Activated CD8-positive, alpha-beta memory T cell treated with anti-CD3 and anti-CD28 coated beads for 48 hours (primary cell): ENCODE measurements around the gene PPP1R3D.
A peak's percentile ranks its signal among the peaks of the same experiment; 100 is the strongest.
"Not testable (repeated sequence)": the region's sequence is repeated elsewhere in the genome, so short reads cannot be mapped to it uniquely, and the experiment has no call there.

ENCODE experiments used
- DNase-seq, 3 experiments: peaks; one replicate each; pipeline ENCODE4 v3.0.0-alpha.2; 2020; ENCODE audit warnings: low read depth in 2 of 3, low spot score in 2 of 3

PPP1R3D gene, protein sequence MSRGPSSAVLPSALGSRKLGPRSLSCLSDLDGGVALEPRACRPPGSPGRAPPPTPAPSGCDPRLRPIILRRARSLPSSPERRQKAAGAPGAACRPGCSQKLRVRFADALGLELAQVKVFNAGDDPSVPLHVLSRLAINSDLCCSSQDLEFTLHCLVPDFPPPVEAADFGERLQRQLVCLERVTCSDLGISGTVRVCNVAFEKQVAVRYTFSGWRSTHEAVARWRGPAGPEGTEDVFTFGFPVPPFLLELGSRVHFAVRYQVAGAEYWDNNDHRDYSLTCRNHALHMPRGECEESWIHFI

DNA sequence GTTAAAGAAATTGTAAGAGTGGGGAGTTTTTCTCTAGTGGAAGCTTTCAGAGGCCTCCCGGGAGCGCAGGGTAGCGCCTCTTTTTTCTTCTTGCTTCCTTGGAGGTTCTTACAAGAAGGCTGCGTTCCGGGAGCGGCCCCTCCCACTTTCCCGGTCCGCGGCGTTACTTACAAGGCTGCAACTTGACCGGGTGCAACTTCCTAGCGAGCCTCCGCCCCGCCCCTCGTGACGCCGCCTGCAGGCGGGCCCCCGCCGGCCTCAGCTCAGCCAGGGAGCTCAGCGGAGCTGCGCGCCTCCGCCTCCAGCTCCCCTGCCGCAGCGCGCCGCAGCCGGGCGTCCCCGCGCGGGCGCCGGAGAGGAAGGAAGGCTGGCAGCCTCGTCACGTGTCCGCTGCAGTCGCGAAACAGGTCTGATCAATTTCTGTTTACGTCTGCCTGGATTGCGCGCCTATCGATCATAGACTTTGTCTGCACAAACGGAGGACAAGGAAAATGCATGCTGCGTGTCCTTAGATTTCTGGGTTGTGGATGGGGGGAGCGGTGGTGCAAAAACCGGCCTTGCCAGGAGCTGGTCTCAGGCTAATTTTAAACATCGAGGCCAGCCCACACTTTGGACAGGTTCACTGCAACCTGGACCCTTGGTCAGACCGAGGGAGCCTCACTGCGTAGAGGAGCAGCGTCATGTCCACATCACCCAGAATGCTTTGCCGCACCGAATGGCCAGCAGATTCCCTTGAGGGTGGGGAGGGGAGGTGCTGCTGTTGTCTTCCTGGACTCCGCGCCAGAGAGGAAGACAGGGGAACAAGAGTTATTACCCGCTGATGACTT, at the start of gene PPP1R3D, which contains the start of gene FAM217B:
TSS of gene PPP1R3D (minus strand) at position 177 of the 827 bp plus-strand sequence. CDS start 374 bp downstream, outside the sequence.
TSS of gene FAM217B (plus strand) at position 261 of the 827 bp plus-strand sequence. CDS start 3,555 bp downstream, outside the sequence.
- DNase-seq, result peak; percentile 72 to 88 (median 76)

DNA sequence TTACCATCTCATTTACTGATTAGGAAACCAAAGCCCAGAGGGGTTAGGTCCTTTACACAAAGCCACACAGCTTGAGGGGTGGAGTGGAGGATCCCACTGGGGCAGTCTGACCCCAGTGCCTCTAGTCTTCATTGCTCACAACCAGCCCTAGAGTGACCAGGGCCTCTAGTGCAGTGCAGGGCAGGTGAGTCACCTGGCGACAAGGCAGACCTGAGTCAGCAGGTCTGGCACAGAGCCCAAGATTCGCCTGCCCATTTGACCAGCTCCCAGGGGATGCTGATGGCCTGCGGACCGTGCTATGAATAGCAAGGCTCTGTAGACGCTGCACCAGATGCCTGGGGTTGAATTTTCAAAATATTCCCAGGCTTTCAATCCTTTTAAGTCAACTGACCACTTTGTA, 48.0 kb upstream of the PPP1R3D start:
- DNase-seq, result no peak

DNA sequence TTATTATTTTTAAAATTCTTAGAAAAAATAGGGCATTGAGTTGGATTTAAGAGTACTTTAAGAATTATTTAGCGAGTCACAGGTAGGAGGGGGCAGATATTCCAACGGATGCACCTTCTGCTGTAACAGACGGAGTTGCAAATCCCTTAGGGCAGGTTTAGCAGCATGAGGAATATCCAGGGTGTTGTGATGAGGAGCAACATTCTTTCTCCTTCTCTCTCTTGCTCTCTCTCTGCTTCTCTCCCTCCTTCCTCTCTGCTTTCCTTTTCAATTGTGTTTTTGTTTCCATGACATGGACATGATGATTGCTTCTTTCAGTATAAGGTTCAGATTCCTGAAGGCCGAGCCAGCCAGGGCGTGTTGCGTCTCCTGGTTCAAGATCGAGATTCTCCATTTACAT, 47.0 kb upstream of the PPP1R3D start:
- DNase-seq, result no peak

DNA sequence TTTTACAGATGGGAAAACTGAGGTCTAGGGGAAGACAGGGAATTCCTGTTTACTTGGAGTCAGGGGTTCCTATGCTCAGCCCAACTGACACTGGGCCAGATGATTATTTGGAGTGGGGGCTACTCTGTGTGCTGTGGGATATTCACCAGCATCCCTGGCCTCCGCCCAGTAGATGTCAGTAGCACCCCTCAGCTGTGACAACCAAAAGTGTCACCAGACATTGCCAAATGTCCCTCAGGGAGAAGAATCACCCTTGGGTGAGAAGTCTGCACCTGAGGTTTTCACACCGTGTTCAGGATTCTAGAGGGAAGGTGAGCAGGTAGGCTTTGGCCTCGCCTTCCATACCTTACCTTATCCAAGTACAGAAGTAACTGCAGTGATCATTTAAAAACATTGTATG, 45.8 kb upstream of the PPP1R3D start:
- DNase-seq, result no peak

DNA sequence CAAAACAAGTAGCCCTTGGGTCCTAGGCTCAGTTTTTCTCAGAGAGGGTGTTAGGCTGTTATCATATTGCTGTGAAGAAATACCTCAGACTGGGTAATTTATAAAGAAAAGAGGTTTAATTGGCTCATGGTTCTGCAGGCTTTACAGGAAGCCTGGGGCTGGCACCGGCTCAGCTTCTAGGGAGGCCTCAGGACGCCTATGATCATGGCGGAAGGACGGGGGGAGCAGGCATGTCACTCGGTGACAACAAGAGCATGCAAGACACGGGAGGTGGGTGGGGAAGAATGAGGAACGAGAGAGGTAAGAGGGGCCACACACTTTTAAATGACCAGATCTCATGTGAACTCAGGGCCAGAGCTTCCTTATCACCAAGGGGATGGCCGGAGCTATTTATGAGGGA, 45.1 kb upstream of the PPP1R3D start:
- DNase-seq, result no peak

DNA sequence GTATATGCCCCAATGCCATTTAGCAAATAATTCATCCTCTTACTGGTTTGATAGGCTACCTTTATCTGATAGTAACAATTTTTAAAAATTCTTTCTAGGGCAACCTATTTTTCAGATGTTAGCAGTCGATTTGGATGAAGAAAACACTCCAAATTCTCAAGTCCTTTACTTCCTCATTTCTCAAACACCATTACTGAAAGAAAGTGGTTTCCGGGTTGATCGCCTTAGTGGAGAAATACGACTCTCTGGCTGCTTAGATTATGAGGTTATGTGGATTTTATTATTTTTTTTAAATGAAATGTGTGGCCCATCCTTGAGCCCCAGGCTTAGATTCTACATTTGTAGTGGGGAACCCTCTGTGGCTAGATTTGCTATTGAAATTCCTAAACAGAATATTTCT, 44.4 kb upstream of the PPP1R3D start:
- no peak for DNase-seq

DNA sequence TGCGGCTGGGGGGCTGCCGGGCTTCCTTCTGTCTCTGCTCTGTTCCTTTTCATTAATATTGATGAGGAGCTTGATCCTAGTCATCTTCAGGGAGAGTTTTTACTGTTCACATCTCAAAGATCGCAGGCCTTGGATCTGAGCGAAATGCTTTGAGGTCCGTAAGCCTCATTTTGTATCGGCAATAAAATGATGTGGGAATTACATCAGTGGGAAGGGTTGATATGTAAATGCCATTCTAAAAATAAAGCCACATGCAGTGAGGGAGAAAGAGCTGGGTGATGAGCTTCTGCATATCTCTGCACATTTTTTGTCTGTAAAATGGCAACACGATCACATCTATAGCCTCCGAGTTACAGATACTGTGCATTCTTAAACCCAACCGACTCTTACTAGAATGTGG, 43.0 kb upstream of the PPP1R3D start:
- DNase-seq, result no peak

DNA sequence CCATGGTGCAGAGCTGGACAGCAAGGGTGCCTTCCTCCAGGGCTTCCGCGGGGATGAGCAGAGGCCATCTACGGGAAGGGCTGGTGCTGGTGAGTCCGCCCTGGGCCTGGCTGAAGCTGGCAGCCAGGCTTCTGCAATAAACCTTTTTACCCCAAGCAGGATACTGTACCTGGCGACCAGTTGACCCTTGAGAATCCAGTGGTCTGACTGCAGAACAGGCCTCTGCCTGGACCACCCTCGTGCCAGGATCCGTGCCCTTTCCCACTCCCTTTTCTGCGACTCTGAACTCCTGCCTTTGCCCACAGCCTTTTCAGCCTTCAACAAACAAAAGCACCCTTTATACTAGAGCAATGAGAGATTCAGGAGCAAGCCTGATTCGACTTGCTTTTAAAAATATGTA, 37.0 kb upstream of the PPP1R3D start:
- DNase-seq, result no peak

DNA sequence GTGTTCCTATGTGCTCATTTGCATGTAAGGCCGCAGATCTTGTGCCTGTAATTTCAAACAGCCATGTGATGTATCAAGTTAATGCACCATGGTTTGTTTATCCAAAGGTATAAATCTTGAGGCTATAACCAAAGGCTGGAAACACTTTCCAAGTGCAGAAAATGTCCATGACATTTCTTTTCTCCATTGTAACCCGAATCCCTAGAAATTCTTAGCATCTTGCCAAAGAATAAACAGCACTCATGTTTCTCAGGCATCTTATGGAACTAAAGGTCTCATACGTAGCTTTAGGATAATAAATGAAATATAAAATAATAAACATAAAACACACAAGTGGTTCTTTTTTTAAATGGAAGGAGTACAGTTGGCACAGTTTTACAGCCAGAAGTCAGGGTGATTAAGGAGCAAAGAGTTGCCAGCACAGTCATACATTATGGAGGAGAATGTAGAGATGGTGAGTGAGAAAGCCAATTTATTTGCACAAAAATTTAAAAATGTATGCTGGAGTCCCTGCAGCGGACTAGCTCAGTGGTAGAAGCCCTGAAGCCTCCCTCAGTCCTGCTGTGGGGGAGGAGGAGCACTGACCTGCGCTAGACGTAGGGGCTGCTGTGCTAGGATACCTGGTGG, 36.2 kb upstream of the PPP1R3D start:
- no peak for DNase-seq

DNA sequence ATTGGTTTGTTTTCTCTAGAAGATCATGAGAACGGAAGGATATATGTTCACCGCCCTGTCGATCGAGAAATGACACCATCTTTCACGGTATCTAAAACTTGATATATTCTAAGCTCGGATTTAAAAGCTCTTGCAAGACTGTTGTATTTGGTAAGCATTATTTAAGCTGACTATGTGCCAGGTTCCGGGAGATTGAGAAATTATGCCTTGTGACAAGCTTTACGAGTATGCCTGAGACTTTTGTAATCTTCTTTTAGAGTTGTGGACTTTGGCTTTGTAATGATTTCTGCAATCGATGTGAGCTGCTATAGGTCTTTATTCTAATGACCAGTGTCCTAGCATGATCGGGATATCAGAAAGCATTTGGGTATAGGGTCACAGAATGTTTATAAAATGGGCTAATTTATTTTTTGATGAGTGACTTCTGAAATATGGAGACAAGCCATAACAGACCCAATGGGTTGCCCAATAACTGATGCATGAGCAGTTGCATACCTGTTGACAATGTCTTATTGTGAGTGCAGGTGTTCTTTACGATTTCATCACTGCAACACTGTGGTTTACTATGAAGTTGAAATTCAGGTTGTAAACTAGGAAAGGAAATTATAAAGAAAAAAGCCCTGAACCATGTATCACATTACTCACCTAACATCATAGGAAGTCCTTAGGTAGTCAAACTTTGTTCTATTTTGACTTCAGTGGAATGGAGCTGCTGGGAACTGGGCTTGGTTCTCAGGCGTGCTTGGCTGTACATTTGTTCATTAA, 32.1 kb upstream of the PPP1R3D start:
- no peak for DNase-seq

DNA sequence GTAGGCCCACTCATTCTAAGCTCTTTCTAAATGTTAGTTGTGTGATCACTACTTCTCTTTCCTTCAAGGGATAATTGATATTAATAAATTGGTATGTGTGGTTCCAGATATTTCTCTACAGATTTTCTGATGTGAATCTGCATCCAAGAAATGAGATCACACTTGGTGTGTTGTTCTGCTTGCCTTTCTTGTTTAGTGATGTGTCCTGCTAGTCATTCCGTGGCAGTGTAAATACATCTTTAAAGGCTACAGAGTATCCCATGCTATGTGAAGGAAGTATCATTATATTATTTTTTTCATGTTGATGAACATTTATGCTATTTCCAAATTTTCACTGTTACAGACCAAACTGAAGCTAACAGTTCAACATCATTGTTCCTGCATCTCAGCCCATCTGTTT, 31.3 kb upstream of the PPP1R3D start:
- DNase-seq, result no peak

DNA sequence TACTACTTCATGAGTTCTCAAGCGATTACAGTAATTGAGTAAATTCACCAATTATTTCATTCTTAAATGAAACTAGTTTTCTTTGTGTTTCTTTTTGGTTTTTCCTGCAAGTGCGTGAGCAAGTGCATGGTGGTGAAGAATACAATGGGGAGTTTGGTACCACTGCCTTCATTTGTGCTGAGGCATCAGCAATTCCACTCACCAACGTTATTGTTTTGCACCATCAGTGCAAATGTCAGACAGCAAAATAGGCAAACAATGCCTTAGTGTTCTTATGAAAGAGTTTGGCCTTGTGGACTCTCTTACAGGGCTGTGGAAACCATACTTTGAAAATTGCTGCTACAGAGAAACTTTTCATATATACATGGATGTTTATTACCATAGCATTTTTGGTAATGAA, 26.3 kb upstream of the PPP1R3D start:
- no peak for DNase-seq

DNA sequence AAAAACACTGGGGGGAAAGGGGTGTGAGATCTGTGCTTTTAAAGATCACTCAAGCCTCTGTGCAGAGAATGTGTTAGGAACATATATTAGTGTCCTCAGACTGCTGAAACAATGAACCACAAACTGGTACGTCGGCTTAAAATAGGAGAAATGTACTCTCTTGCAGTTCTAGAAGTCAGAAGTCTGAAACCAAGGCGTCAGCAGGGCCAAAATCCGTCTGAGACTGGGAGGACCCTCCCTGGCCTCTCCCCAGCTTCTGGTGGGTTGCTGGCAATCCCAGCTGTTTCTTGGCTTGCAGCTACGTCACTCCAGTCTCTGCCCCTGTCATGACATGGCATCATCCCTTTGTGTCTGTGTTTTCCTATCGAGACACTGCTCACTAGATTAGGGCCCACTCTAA, 22.1 kb upstream of the PPP1R3D start:
- DNase-seq, result no peak

DNA sequence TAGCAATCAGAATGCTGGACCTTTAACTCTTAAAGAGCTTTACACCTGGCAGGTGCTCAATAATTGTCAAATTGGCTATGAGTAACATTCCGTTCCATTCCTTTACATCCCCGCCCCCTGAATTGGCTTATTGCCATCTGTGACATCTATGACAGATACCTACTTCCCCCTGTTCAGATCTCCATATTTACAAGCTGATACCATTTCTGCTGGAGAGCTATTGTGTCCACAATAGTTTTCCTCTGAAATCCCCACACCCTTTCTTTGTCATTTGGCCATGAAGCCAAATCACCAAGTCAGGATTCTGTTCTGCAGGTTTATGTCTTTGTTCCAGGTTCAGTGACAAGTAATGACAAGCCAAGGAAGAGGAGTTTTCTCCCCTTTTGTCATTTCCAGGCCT, 21.3 kb upstream of the PPP1R3D start:
- DNase-seq, result no peak

DNA sequence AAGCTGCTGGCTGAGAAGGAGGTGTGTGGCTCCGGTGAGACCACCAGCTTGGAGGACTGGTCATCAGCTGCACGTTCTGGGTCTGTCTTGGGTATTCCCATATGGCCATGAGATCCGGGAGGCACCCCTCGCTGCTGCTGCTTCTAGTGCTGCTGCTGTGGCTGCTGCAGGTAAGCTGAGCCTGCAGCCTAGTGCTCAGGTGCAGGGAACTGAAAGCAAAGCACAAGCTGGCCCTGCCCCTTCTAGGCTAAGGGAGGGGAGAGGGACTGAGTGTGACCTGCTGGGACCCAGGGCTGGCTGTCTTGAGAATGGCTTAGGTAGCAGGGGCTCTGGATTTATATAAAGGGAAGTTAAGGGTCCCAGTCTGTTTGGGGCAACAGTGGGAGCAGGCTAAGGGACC, 18.5 kb upstream of the PPP1R3D start:
- no peak for DNase-seq

DNA sequence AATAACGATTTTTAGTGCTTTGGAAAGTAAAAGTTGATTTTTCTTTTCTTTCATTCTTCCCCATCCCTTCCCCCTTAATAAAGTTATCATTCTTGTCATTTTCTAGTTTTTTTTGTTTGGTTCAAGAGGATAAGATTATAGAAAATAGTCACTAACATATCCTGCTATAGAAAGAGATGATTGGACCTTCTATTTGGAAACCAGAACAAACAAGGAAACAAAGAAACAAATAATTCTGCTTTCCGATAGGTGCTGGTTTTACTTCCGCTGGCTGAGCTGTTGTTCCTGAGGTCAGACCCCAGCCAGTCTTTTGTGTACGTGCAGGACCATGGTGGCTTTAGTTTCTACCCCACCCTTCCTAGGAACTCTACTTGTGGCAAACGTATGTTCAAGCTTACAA, 18.0 kb upstream of the PPP1R3D start, which contains the start of gene CDH26:
TSS of gene CDH26 (plus strand) at position 301 of the 400 bp plus-strand sequence. CDS start 304 bp downstream, outside the sequence.
- DNase-seq, result no peak

DNA sequence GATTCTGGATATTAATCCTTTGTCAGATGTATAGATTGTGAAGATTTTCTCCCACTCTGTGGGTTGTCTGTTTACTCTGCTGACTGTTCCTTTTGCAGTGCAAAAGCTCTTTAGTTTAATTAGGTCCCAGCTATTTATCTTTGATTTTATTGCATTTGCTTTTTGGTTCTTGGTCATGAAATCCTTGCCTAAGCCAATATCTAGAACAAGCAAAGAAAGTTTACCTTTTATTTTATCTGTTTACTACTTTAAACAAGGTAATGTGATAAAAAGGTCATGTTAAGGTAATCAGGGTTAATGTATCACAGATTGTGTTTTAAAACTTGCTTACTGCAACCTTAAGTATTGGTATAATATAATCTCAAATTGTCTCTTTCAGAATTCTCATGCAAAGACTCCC, 17.5 kb upstream of the PPP1R3D start:
- not testable (repeated sequence) for DNase-seq

DNA sequence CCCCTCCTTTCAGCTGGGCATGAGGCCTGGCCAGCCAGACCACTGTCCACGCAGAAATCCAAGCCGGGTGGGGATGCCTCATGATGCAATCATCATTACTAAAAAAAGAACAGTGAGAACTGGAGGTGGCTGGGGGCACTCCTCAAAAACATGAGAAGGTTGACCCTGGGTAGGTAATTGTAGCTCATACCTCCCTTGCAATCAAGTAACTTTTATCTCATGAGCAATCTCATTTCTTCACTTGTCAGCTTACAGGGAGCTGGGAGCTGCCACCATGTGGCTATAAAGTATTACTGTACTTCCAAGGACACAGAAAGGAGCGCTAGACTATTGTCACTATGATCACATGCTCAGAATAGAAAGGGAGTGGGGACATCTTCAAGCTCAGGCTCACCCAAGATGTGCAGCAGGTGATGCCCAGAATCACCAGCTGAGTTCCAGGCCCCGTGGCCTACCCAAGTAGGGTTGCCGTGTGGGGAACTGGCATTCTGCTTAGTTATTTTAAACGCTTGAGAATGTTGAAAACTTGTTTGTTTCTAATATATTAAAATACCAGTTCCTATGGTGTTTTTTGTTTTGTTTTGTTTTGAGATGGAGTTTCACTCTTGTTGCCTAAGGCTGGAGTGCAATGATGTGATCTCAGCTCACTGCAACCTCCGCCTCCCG, 15.2 kb upstream of the PPP1R3D start:
- no peak for DNase-seq

DNA sequence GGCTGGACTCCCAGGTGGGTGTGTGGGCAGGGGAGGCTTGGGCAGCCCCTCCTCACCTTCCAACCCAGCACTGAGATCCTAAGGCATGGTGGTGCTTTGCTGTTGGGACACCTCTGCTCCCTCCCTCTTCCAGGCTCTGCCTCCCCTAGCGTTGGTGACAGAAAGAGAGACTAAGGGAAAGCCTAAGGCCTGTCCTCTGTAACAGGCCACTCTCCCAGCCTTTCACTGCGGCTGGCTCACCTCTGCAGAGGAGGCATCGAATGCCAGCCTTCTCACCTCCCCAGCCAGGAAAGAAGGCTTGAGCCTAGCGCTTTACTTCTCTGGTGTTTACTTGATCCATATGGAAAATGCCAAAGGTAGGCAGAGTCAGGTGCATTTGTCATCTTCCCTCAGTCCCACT, 14.6 kb upstream of the PPP1R3D start:
- no peak for DNase-seq

DNA sequence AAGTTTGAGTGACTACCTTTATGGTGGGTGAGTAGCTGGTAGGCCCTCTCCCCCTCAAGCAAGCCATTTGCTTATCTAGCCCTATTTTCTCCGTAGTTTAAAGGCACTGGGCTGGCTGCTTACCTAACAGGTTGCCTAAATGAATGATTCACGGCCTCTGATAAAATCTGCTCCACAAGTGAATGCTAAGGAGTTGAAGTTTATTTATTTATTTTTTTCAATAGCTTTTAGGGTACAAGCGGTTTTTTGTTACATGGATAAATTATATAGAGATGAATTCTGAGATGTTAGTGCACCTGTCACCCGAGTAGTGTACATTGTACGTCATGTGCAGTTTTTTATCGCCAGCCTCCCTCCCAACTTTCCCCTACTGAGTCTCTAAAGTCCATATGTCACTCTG, 9.8 kb upstream of the PPP1R3D start:
- no peak for DNase-seq
